ENCODE measurements around the gene RAB7B. TPM values are rescaled to one million over a fixed set of nuclear protein-coding genes. Genes with fewer than 3 reads are reported as not detected.

Gene RAB7B
- total and polyA plus RNA-seq, 2 of the 4 experiments (the other 2 are of a cell fraction), result 9.1 to 14.7 TPM

DNA sequence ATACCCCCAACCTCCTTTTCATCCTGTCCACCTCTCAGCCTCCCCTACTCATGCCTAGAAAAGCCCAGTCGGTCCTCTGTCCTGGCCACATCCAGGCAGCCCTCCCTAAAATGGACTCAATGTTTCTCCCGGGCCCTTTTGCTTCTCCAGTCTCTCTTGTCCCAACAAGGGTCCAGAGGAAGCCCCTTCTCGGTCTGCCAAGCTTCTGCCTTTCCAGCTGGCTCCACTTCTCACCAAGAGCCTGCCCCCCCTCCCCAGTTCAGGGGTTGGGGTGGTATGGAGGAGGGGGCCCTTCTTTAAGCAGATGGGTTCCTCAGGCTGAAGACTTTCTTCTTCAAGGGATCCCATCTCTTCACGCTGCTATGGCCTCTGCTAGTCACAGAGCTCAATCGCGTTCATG, 23.9 kb downstream of the RAB7B start:
- H2BK15ac ChIP-seq (ENCODE audit: low read depth, low read length), result no peak overlapping the region
- peaks cover 10% of the 10 kb centered on the region for H3K9me1 ChIP-seq (ENCODE audit: insufficient read depth, low read length)
- H2AK9ac ChIP-seq (replicated peaks; ENCODE audit: low read depth, low read length, poor library complexity), result no peak overlapping the region
- no peaks in the 10 kb centered on the region for H3K9me3 ChIP-seq (ENCODE audit: control insufficient read depth, insufficient read depth, low read length)
- in situ Hi-C loops (cut with MboI; ENCODE audit: low sequenced_read_pairs), result no loop called here
- H3K79me1 ChIP-seq (ENCODE audit: low read depth in 1 of 2, low read length in 2 of 2), result no peaks in the 10 kb centered on the region
- no peak overlapping the region for H2BK5ac ChIP-seq (ENCODE audit: low read depth, low read length, poor library complexity, severe bottlenecking)
- H2BK120ac ChIP-seq (ENCODE audit: low read depth, low read length), result no peak overlapping the region
- no peak overlapping the region for H4K91ac ChIP-seq (ENCODE audit: insufficient read depth, low read depth, low read length)
- no peak overlapping the region for H3K4me2 ChIP-seq (ENCODE audit: low read depth, low read length)
- no peaks in the 10 kb centered on the region for H3K4me1 ChIP-seq (ENCODE audit: control insufficient read depth, insufficient read depth, low read length)
- H4K5ac ChIP-seq (ENCODE audit: low read depth, low read length), result no peak overlapping the region
- H4K8ac ChIP-seq (ENCODE audit: low read depth in 2 of 2, low read length in 2 of 2), result no peak overlapping the region
- H3K27me3 ChIP-seq (ENCODE audit: control insufficient read depth, insufficient read depth, low read length), result no peaks in the 10 kb centered on the region
- H2BK20ac ChIP-seq (ENCODE audit: low read depth, low read length), result no peak overlapping the region
- BruUV-seq (replicated peaks), result no TSS peak
- no peaks in the 10 kb centered on the region; the same call in 1 of the 2 replicates for H4K20me1 ChIP-seq (ENCODE audit: insufficient read depth, low read length)
- H3K4ac ChIP-seq (ENCODE audit: low read depth, low read length), result no peak overlapping the region
- H3K23ac ChIP-seq (ENCODE audit: low read depth, low read length), result no peak overlapping the region
- no peak overlapping the region for H3K14ac ChIP-seq (replicated peaks; ENCODE audit: low read depth, low read length)
- no peak overlapping the region for H2AFZ ChIP-seq (replicated peaks; ENCODE audit: low read length, poor library complexity)
- no peaks in the 10 kb centered on the region for H3K36me3 ChIP-seq (ENCODE audit: control insufficient read depth, insufficient read depth, low read length)
- no peak overlapping the region for H2AK5ac ChIP-seq (ENCODE audit: low read depth, low read length)
- no peak overlapping the region for H3K9ac ChIP-seq (ENCODE audit: low read depth, low read length)
- no peak overlapping the region for H3K27ac ChIP-seq (ENCODE audit: insufficient read depth, low read length)
- no peak overlapping the region for H3K4me3 ChIP-seq (ENCODE audit: insufficient read depth, low read depth, low read length)
- intact Hi-C loops (cut with micrococcal nuclease), result loop anchor here (10.0 kb wide), 1 partner anchor 384 kb away; no protein-coding TSS in a partner anchor
- H3K56ac ChIP-seq (ENCODE audit: extremely low read depth, insufficient read depth, low read length), result no peak overlapping the region
- POLR2A ChIA-PET (ENCODE audit: unreplicated experiment), result no interaction called here
- DNase-seq (no peak), ATAC-seq (ENCODE audit: low read depth) (no peak)
- dilution Hi-C loops (cut with HindIII; ENCODE audit: low sequenced_read_pairs, unreplicated experiment), result no loop called here
- TF ChIP-seq, protein P1, sequence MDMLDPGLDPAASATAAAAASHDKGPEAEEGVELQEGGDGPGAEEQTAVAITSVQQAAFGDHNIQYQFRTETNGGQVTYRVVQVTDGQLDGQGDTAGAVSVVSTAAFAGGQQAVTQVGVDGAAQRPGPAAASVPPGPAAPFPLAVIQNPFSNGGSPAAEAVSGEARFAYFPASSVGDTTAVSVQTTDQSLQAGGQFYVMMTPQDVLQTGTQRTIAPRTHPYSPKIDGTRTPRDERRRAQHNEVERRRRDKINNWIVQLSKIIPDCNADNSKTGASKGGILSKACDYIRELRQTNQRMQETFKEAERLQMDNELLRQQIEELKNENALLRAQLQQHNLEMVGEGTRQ (IDR thresholded peaks at IDR 0.05; ENCODE audit: low read depth, low read length), result no peak
- TF ChIP-seq SMC3 (IDR thresholded peaks at IDR 0.05; ENCODE audit: low read depth, low read length) (no peak), RFX5 (IDR thresholded peaks at IDR 0.05; ENCODE audit: low read depth, low read length) (no peak), NFE2L2 (IDR thresholded peaks at IDR 0.05; ENCODE audit: low read depth, low read length) (no peak), MAFK (IDR thresholded peaks at IDR 0.05; ENCODE audit: low read depth, low read length) (no peak), BHLHE40 (IDR thresholded peaks at IDR 0.05; ENCODE audit: low read depth, low read length) (no peak), CEBPB (IDR thresholded peaks at IDR 0.05; ENCODE audit: low read depth, low read length) (no peak), RAD21 (IDR thresholded peaks at IDR 0.05; ENCODE audit: low read length) (no peak), CHD1 (IDR thresholded peaks at IDR 0.05; ENCODE audit: low read depth, low read length) (no peak), MAZ (IDR thresholded peaks at IDR 0.05; ENCODE audit: borderline replicate concordance, low read depth, low read length) (no peak), CTCF (conservative IDR thresholded peaks at IDR 0.05; ENCODE audit: low read depth, low read length) (no peak), FOS (IDR thresholded peaks at IDR 0.05; ENCODE audit: low read depth, low read length) (no peak), MXI1 (IDR thresholded peaks at IDR 0.05; ENCODE audit: borderline replicate concordance, low read depth, low read length) (no peak), ELK1 (IDR thresholded peaks at IDR 0.05; ENCODE audit: borderline replicate concordance, low read depth, low read length) (no peak), RCOR1 (IDR thresholded peaks at IDR 0.05; ENCODE audit: insufficient replicate concordance, low read length) (no peak), POLR2A (IDR thresholded peaks at IDR 0.05; ENCODE audit: low read depth, low read length) (no peak)
- H3K18ac ChIP-seq (ENCODE audit: low read depth, low read length), result no peak overlapping the region
- WGBS, 2 experiments (ENCODE audit: extremely low coverage in 2 of 2, insufficient read length in 1 of 2), result 80% methylated on average over 1 of the region's 6 CpGs; no CpG with 5 or more reads in 1 of the 2 experiments
- CTCF ChIA-PET, result interaction anchor here (1.0 to 2.5 kb wide), 2 partner anchors 124 to 320 kb away, joined by 8 to 20 read pairs; no protein-coding TSS in a partner anchor

All from IMR-90 (cell line).